Measurements from ENCODE around the gene CENPT. TPM values are rescaled to one million over a fixed set of nuclear protein-coding genes. Genes with fewer than 3 reads are reported as not detected.

Gene CENPT
- total RNA-seq (2022; extraction: Qiagen RNA extraction; ENCODE audit: low read depth): 27.0 to 30.7 TPM (median 29.1 TPM) in 5 replicates

GRCh38 chr16:67847064-67847861 is at the start of gene CENPT:
CENPT (minus strand) TSS chr16:67847693; CDS start chr16:67833859, 13,834 bp downstream.

GRCh38 chr16:67892899-67893742 is 45.6 kb upstream of the CENPT start, which contains the start of gene PSKH1:
PSKH1 (plus strand) TSS chr16:67893254; CDS start chr16:67908750, 15,496 bp downstream.

DNA sequence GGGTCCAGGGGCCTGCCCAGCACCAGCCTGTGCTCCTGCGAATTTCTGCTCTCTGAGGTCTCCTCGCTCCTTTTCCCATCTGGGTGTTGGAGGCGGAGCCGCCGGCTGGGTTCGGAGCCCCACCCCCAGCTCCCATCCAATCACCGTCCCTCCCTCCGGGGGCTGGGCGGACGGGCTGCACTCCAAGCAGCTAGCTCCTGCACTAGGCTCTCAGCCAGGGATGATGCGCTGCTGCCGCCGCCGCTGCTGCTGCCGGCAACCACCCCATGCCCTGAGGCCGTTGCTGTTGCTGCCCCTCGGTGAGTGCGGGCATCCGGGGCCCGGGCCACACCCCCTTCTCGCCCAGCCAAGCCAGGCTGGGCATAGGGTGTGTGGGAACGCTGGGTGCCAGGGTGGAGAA is 37.2 kb upstream of the CENPT start, which contains the start of gene NRN1L:
TSS of gene NRN1L (plus strand) at position 202 of the 400 bp plus-strand sequence. CDS start at position 221, 19 bp downstream.

DNA sequence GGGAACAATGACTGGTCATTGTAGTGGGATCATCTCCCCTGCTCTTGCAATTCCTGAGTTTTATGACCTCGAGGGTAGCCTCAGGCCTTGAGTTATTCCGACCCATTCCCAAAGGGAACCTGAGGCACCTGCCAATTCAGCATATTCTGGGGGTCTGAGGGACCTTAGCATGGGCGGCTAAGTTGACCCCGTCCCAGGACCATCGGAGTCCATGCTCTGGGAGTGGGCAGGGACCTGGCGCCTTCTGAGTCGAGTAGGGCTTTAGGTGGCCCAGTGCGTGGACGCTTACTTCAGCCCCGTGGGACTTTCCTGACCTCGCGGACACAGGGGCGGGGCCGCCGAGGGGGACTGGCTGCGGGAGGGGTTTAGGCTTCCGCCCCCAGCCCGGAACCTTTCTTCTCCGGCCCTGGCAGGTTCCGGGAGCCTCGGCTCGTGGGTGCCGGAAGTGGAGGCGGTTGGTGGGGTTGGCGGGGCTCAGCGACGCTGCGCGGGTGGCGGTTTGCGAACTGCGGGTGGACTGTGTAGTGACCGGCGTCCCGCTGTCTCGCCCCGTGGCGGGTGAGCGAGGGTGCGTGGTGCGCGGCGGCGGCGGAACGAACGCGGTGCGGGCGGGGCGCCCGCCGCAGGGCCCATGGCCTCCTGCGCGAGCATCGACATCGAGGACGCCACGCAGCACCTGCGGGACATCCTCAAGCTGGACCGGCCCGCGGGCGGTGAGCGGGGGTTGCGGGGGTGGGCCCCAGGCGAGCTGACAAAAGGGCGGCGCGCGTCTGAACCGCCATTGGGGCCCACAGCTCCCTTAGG is 25.3 kb upstream of the CENPT start, which contains the start of gene EDC4:
TSS of gene EDC4 (plus strand) at position 422 of the 804 bp plus-strand sequence. CDS start at position 632, 210 bp downstream.

GRCh38 chr16:67846320-67847063 is 1.0 kb downstream of the CENPT start, which contains the start of gene NUTF2:
NUTF2 (plus strand) TSS chr16:67846933; CDS start chr16:67865131, 18,198 bp downstream.

DNA sequence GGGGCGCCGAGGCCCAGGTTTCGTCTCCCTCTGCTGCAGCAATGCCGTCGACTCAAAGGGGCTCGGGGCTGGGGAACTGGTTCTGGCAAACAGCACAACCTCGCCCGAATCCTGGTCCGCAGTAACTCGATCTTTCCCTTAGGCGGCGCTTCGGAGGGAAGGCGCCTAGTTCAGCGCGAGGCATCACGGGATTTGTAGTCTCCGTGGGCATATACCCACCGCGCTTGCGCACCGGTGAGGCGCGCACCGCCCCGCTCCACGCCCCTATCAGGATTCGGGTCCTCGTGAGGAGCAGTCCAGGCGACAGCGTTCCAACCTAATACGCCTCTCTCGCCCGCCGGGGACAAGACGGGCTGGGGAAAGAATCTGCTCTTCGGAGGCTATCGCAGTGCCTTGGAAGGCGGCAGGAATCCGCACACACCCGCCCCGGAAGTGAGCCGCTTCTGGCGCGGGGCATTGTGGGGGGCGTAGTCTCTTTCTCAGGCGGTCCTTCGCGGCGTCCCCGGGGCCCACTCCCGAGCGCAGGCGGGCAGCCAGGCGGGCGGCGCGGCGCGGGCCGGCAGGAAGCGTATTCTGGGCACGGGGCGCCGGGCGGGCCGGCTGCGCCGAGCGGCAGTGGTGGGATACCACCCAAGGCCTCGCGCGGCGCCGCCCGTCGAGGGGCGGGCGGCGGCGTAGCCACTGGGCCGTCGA is 5.5 kb downstream of the CENPT start, which contains the start of gene THAP11:
TSS of gene THAP11 (plus strand) at position 505 of the 693 bp plus-strand sequence. CDS start 235 bp downstream, outside the sequence.

GRCh38 chr16:67806428-67807147 is 40.9 kb downstream of the CENPT start, which contains the start of the genes RANBP10 and TSNAXIP1:
RANBP10 (minus strand) TSS chr16:67806560; CDS start chr16:67806536, 24 bp downstream.
TSNAXIP1 (plus strand) TSS chr16:67806889; CDS start chr16:67807150, 261 bp downstream.

Other genes starting within 250 kb of the CENPT start
- 0.49 to 1.8 TPM (median 1.2 TPM) in 5 replicates for gene CARMIL2, start 202.5 kb downstream of the CENPT start, total RNA-seq (2022; extraction: Qiagen RNA extraction; ENCODE audit: low read depth)
- 24.1 to 37.2 TPM (median 32.7 TPM) in 5 replicates for gene ACD, start 187.4 kb downstream of the CENPT start, total RNA-seq (2022; extraction: Qiagen RNA extraction; ENCODE audit: low read depth)
- gene PARD6A, start 186.7 kb downstream of the CENPT start, total RNA-seq (2022; extraction: Qiagen RNA extraction; ENCODE audit: low read depth): 1.2 to 2.1 TPM (median 1.8 TPM) in 5 replicates
- gene ENKD1, start 180.9 kb downstream of the CENPT start, total RNA-seq (2022; extraction: Qiagen RNA extraction; ENCODE audit: low read depth): 8.0 to 11.8 TPM (median 10.9 TPM) in 5 replicates
- gene C16orf86, start 180.9 kb downstream of the CENPT start, total RNA-seq (2022; extraction: Qiagen RNA extraction; ENCODE audit: low read depth): 0.06 to 0.17 TPM in 2 of 5 replicates, not detected in the others
- gene GFOD2, start 128.4 kb downstream of the CENPT start, total RNA-seq (2022; extraction: Qiagen RNA extraction; ENCODE audit: low read depth): 16.1 to 17.8 TPM (median 17.5 TPM) in 5 replicates
- 8.5 to 11.0 TPM (median 9.6 TPM) in 5 replicates for gene RANBP10, start 41.1 kb downstream of the CENPT start, total RNA-seq (2022; extraction: Qiagen RNA extraction; ENCODE audit: low read depth)
- 0.32 to 0.56 TPM (median 0.47 TPM) in 5 replicates for gene TSNAXIP1, start 40.8 kb downstream of the CENPT start, total RNA-seq (2022; extraction: Qiagen RNA extraction; ENCODE audit: low read depth)
- gene THAP11, start 5.4 kb downstream of the CENPT start, total RNA-seq (2022; extraction: Qiagen RNA extraction; ENCODE audit: low read depth): 25.6 to 42.9 TPM (median 41.3 TPM) in 5 replicates
- 229 to 266 TPM (median 237 TPM) in 5 replicates for gene NUTF2, start 760 bp downstream of the CENPT start, total RNA-seq (2022; extraction: Qiagen RNA extraction; ENCODE audit: low read depth)
- gene EDC4, start 25.4 kb upstream of the CENPT start, total RNA-seq (2022; extraction: Qiagen RNA extraction; ENCODE audit: low read depth): 45.9 to 72.1 TPM (median 66.4 TPM) in 5 replicates
- gene NRN1L, start 37.2 kb upstream of the CENPT start, total RNA-seq (2022; extraction: Qiagen RNA extraction; ENCODE audit: low read depth): 0.22 to 0.29 TPM in 2 of 5 replicates, not detected in the others
- 12.7 to 20.2 TPM (median 14.9 TPM) in 5 replicates for gene PSKH1, start 45.6 kb upstream of the CENPT start, total RNA-seq (2022; extraction: Qiagen RNA extraction; ENCODE audit: low read depth)
- gene CTRL, start 84.2 kb upstream of the CENPT start, total RNA-seq (2022; extraction: Qiagen RNA extraction; ENCODE audit: low read depth): 1.5 to 2.2 TPM (median 2.0 TPM) in 5 replicates
- gene PSMB10, start 89.2 kb upstream of the CENPT start, total RNA-seq (2022; extraction: Qiagen RNA extraction; ENCODE audit: low read depth): 45.3 to 56.5 TPM (median 47.3 TPM) in 5 replicates
- 6.7 to 11.9 TPM (median 10.9 TPM) in 5 replicates for gene LCAT, start 96.4 kb upstream of the CENPT start, total RNA-seq (2022; extraction: Qiagen RNA extraction; ENCODE audit: low read depth)
- 25.2 to 32.7 TPM (median 29.1 TPM) in 5 replicates for gene SLC12A4, start 120.9 kb upstream of the CENPT start, total RNA-seq (2022; extraction: Qiagen RNA extraction; ENCODE audit: low read depth)
- gene DPEP3, start 132.8 kb upstream of the CENPT start, total RNA-seq (2022; extraction: Qiagen RNA extraction; ENCODE audit: low read depth): not detected in 5 replicates
- gene DPEP2, start 151.8 kb upstream of the CENPT start, total RNA-seq (2022; extraction: Qiagen RNA extraction; ENCODE audit: low read depth): not detected in 5 replicates
- not detected in 5 replicates for gene DPEP2NB, start 168.2 kb upstream of the CENPT start, total RNA-seq (2022; extraction: Qiagen RNA extraction; ENCODE audit: low read depth)
- gene DDX28, start 175.5 kb upstream of the CENPT start, total RNA-seq (2022; extraction: Qiagen RNA extraction; ENCODE audit: low read depth): 19.6 to 20.7 TPM (median 20.1 TPM) in 5 replicates
- gene DUS2, start 175.6 kb upstream of the CENPT start, total RNA-seq (2022; extraction: Qiagen RNA extraction; ENCODE audit: low read depth): 16.1 to 19.0 TPM (median 18.4 TPM) in 5 replicates
- 14.7 to 19.0 TPM (median 18.8 TPM) in 5 replicates for gene NFATC3, start 237.7 kb upstream of the CENPT start, total RNA-seq (2022; extraction: Qiagen RNA extraction; ENCODE audit: low read depth)

Measured in A549 treated with DMSO at 1 μM for 4 hours (cell line).